CD4-positive, alpha-beta T cell treated with Interleukin-15 for 1 hour (primary cell): ENCODE measurements around the gene COA8.

Experiments used
- DNase-seq: peaks from one replicate; pipeline ENCODE4 v3.0.0-alpha.2; 2020

COA8 gene

GRCh38 chr14:103549361-103550311 lies 13.1 kb upstream of the COA8 start:
- DNase-seq, result no peak

GRCh38 chr14:103550451-103551337 lies 12.1 kb upstream of the COA8 start:
- no peak for DNase-seq

DNA sequence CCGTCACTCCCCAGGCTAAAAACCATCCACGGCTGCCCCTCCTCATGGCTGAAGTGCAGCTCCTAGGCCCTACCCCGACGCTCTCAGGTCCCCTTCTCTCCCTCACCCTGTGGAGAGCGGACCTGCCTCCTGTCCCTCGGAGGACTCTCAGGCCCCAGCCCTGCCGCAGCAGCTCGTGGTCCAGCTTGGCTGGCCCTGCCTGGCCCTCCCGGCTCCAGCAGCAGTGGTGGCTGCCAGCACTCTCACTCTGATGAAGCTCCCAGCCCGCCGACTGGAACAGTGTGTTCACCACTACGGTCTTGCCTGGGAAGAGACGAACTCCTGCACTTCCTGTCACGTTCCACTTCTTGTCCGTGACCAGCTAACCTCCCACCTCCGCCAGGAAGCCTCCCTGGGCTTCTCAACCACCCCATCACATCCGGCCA lies 11.4 kb upstream of the COA8 start:
- no peak for DNase-seq

DNA sequence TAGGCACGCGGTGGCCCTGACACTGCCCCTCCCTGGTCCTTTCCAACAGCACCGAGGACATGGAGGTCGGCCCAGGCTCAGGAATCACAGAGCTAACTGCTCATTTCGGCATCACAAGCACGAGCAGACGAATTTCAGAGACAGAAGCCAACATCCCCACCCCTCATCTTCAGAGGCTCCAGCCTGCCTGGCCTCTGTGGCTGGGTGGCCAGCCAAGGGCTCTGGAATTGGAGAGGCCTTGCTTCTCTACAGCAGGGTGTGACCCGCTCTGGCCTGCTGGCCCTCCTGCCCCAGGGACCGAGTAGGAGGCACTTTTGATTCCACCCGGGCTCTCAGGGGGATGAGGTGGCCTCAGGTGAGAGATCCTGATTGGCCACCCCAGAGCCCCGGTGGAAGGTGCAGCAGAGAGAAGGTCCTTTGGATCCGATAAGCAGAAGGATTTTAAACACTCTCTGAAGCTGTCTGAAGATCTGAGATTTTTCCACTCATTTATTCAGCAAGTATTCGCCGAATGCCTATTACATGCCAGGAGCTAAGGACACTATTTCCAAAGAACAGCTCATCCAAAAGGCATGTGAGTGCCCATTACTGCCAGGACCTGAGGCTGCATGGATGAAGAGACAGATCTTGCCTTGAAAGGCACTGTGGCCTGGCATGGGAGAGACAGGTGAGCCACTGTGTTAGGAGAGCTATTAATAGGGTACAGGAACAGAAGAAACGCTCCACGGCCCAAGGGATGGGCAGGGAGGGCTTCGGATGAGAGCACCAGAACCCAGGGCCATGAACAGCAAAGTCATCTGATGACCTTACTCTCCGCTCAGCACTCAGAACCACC lies 10.5 kb upstream of the COA8 start:
- no peak for DNase-seq

DNA sequence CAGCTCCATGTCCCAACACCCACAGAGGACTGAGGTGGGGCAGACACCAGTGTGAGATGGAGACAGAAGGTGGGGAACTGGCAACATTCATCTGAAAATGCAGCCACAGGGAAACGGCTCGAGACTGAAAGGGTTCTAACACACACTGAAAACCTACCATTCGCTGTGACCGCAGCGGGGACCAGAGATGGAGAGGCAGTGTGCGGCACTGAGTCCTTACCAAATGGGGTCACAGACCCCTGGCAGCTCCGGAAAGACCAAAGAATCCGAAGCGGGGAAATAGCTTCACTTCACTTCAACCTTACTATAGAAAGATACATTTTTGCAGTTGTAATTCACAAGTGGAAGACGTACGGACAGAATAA lies 9.9 kb upstream of the COA8 start:
- DNase-seq, result no peak

GRCh38 chr14:103555559-103556337 lies 7.0 kb upstream of the COA8 start:
- no peak for DNase-seq

DNA sequence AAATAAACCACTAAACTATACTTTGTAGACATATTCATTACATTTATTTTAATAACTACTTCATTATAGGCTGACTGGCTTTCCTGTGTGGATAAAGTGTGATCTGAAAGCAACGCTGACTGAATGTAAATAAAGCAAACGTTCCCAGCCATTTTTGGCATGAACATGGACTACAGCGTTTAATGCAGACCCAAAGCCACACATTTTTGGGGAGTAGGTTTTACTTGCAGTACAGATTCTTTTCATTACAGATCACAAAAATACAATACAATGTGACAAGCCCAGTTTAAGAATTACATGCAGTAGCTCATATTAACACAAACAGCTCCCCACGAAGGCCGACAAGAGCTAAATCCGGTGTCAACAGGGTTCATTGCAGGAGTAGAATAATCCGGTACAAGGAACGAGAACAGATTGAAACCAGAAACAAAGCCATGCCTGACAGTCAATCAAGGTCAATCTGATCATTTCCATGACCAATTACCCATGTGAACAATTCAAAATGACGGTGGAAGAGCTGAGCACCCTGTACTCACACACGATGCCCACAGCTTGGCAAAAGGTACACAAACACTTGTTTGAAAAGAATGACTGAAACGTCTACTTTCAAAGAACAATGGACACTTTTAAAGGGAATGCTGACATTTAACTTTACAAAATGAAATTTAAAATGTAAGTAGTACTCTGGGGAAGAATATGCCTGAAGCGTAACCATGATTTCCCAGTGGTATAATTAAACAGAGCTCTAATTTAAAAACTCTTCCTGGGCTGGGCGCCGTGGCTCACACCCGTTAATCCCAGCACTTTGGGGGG lies 5.6 kb upstream of the COA8 start:
- DNase-seq, result no peak

DNA sequence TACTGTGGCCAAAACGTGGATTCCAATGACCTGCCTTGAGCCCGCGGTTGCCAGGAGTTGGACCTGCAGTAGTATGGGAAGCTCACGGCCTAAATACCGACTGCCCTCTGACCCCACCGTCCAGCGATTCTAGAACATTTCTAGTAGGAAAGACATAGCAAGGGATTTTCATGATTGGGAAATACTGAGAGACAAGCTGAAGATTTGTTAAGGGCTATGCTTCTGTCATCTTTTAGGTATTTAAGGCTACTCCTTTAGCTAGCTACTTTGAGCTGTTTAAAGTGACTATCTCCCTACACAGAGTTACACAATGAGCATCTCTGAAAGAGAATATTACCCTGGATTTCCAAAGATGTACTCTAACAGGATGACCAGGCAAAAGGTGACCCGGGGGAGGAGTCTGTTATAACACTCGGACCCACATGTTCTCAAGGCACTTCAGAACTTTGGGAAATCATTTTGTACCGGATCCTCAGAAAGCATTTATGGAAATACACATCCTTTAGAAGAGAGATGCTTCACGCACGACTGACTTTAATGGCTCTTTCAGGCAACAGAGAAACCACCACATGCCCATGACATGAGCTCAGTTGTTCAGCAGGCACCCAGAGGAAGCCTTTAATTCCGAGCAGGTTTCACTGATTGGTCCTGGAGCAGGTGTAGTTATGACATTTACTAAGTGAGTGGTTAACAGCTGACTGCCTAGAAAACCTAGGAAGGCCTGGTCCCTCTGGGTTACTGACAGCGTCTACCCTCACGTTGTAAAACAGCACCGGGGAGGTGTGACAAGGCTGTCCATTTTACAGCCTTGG lies 4.5 kb upstream of the COA8 start:
- DNase-seq, result no peak

GRCh38 chr14:103559766-103560165 lies 3.0 kb upstream of the COA8 start:
- DNase-seq, result no peak

GRCh38 chr14:103560691-103561090 lies 2.1 kb upstream of the COA8 start:
- DNase-seq, result no peak

GRCh38 chr14:103561381-103562178 lies 1.2 kb upstream of the COA8 start:
- no peak for DNase-seq

GRCh38 chr14:103562179-103562428 lies 656 bp upstream of the COA8 start:
- no peak for DNase-seq

GRCh38 chr14:103563226-103563620 lies 463 bp downstream of the COA8 start:
- DNase-seq, result no peak

GRCh38 chr14:103563844-103564505 lies 1.2 kb downstream of the COA8 start:
- no peak for DNase-seq

DNA sequence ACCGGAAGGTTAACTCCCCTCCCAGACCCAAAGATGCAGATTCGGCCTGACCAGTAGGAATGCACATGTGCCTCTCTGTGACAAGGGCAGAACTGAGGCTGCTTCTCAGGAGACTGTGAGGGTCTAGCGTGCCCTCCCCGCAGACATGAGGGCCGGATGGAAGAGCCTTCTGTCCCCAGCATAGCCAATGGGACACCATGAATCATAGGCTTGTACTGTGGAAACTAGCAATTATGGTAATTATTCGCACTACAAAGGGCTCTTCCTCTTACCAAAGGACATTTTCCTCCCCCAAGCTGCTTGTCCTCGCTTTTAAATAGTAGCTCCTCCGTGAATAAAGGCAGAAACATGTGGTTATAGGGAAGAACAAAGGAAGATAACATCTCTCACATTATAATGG lies 6.2 kb downstream of the COA8 start:
- no peak for DNase-seq

GRCh38 chr14:103569408-103569807 lies 6.6 kb downstream of the COA8 start:
- DNase-seq, result no peak

GRCh38 chr14:103574104-103574503 lies 11.3 kb downstream of the COA8 start:
- no peak for DNase-seq

DNA sequence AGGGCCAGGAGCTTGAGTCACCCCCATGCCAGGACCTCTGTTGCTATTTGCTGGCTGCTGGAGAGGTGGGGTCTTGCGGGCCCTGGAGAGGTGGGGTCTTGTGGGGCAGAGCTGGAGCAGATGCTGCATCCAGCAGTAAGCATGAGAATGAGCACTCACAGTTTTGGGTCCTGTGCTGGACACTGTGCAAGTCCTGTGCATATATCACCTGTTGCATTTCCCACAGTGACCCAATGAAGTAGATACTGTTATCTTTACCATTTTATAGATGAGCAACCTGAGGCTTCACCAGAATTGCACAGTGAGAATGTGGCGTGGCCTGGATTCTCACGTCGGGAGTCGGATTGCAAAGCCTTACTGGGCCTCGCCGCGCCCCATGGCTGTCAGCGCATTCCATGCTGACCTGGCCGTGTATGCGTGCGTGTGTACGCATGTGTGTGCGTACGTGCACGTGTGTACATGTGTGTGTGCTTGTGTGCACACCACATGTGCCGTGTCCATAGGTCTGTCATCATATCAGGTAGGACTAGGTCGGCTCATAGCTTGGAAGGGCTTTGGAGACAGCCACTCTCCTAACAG lies 12.0 kb downstream of the COA8 start:
- no peak for DNase-seq
